Endodermal cell (in vitro differentiated cells): ENCODE measurements around the gene SMC6. TPM values are rescaled to one million over a fixed set of nuclear protein-coding genes. Genes with fewer than 3 reads are reported as not detected.

ENCODE experiments used
- DNase-seq: peaks from one replicate; pipeline ENCODE4 v3.0.0-alpha.2; 2017
- H3K27ac ChIP-seq: 2 replicates; pipeline ENCODE4 v1.5.1; 2013; ENCODE audit warnings: mild to moderate bottlenecking, low read depth, low read length, moderate library complexity
- H3K27me3 ChIP-seq: 2 replicates; pipeline ENCODE4 v1.6.1; 2013; ENCODE audit warnings: mild to moderate bottlenecking, low read length, moderate library complexity; ENCODE audit not compliant: insufficient read depth, control insufficient read depth, poor library complexity, severe bottlenecking
- H3K36me3 ChIP-seq: 2 replicates; pipeline ENCODE4 v1.7.0; 2013; ENCODE audit warnings: mild to moderate bottlenecking, low read length, moderate library complexity; ENCODE audit not compliant: control insufficient read depth, insufficient read depth
- H3K4me1 ChIP-seq: one replicate; pipeline ENCODE4 v1.7.0; 2013; ENCODE audit warnings: low read length; ENCODE audit not compliant: control insufficient read depth, insufficient read depth
- H3K4me3 ChIP-seq: 2 replicates; pipeline ENCODE4 v1.5.1; 2013; ENCODE audit warnings: mild to moderate bottlenecking, low read length, moderate library complexity
- H3K9ac ChIP-seq: 2 replicates; pipeline ENCODE4 v1.6.1; 2013; ENCODE audit warnings: mild to moderate bottlenecking, low read length, moderate library complexity; ENCODE audit not compliant: poor library complexity, severe bottlenecking; ENCODE audit errors: extremely low read depth
- H3K9me3 ChIP-seq: 2 replicates; pipeline ENCODE4 v1.6.1; 2013; ENCODE audit warnings: mild to moderate bottlenecking, low read length, moderate library complexity; ENCODE audit not compliant: control insufficient read depth
- H3K27ac Mint-ChIP-seq: 2 replicates; pipeline ENCODE4 v1.8.0; 2020; ENCODE audit warnings: mixed read lengths
- H3K27me3 Mint-ChIP-seq: 2 replicates; pipeline ENCODE4 v1.8.0; 2021; ENCODE audit warnings: mild to moderate bottlenecking, mixed read lengths; ENCODE audit not compliant: insufficient read depth
- H3K36me3 Mint-ChIP-seq: 2 replicates; pipeline ENCODE4 v1.8.0; 2020; ENCODE audit warnings: low read depth, mixed read lengths
- H3K4me1 Mint-ChIP-seq: 2 replicates; pipeline ENCODE4 v1.8.0; 2020; ENCODE audit warnings: mixed read lengths
- H3K4me3 Mint-ChIP-seq: 2 replicates; pipeline ENCODE4 v1.8.0; 2020; ENCODE audit warnings: mild to moderate bottlenecking, moderate library complexity, mixed read lengths
- H3K9me3 Mint-ChIP-seq: 2 replicates; pipeline ENCODE4 v1.8.0; 2020; ENCODE audit warnings: mild to moderate bottlenecking, mixed read lengths
- CTCF ChIP-seq: fragments of 200-600 bp; sonication (generic); conservative IDR thresholded peaks from 2 replicates; pipeline ENCODE4 v1.5.0; 2021; ENCODE audit warnings: antibody characterized with exemption, mild to moderate bottlenecking
- WGBS, 2 experiments: methylation state at CpG; one replicate each; pipeline versions ENCODE4 v1.1.5 to v1.1.7; 2013; ENCODE audit warnings: missing lambda C conversion rate in 2 of 2, mixed read lengths in 1 of 2; ENCODE audit not compliant: insufficient coverage in 1 of 2, insufficient read length in 1 of 2; 5-methylcytosine and 5-hydroxymethylcytosine counted together
- total RNA-seq, 2 donors: library from RNA; stranded (reverse); fragmentation: NEBNext Ultra II Directional in 1 of 2; extraction: Animal tissue kit (Norgen Biotek cat#: 25700) in 1 of 2; gene quantifications; 2 replicates in 1 of 2; 3 replicates in 1 of 2; pipeline ENCODE4 v1.2.1, GENCODE V29; 2021

Gene SMC6
- total RNA-seq, 2 donors from 2014 or later = 38.3 to 48.3 TPM

GRCh38 chr2:17791817-17792130, 38.2 kb upstream of the SMC6 start:
- no peak overlapping the region for H3K9ac ChIP-seq
- 96% methylated on average over 2 of the region's 2 CpGs; no CpG with 5 or more reads in 1 of the 2 experiments for WGBS, 2 experiments
- H3K9me3 Mint-ChIP-seq = no peaks in the 10 kb centered on the region
- no peak for TF ChIP-seq CTCF
- H3K36me3 ChIP-seq = no peaks in the 10 kb centered on the region
- no peak overlapping the region for H3K4me3 ChIP-seq
- peaks cover 65% of the 10 kb centered on the region for H3K27me3 Mint-ChIP-seq
- H3K4me1 ChIP-seq = no peaks in the 10 kb centered on the region
- no peaks in the 10 kb centered on the region for H3K9me3 ChIP-seq
- H3K27me3 ChIP-seq = peaks cover 41% of the 10 kb centered on the region
- H3K4me3 Mint-ChIP-seq = no peak overlapping the region
- no peak overlapping the region for H3K27ac Mint-ChIP-seq
- DNase-seq = no peak
- H3K36me3 Mint-ChIP-seq = no peaks in the 10 kb centered on the region
- H3K4me1 Mint-ChIP-seq = peaks cover 53% of the 10 kb centered on the region
- H3K27ac ChIP-seq = no peak overlapping the region

- 88 to 100% methylated on average over 3 to 5 of the region's 5 CpGs for WGBS, 2 experiments
- Mint-ChIP-seq H3K27me3 (peaks cover 61% of the 10 kb centered on the region), H3K27ac (no peak overlapping the region), H3K4me3 (no peak overlapping the region), H3K4me1 (peaks cover 53% of the 10 kb centered on the region), H3K9me3 (no peaks in the 10 kb centered on the region), H3K36me3 (no peaks in the 10 kb centered on the region)
- Histone ChIP-seq H3K27ac (no peak overlapping the region), H3K4me1 (no peaks in the 10 kb centered on the region), H3K4me3 (no peak overlapping the region), H3K36me3 (no peaks in the 10 kb centered on the region), H3K27me3 (peaks cover 41% of the 10 kb centered on the region), H3K9ac (no peak overlapping the region), H3K9me3 (no peaks in the 10 kb centered on the region)
- no peak for DNase-seq
- no peak for TF ChIP-seq CTCF
These were observed 37.7 kb upstream of the SMC6 start for GRCh38 chr2:17791121-17791816.

DNA sequence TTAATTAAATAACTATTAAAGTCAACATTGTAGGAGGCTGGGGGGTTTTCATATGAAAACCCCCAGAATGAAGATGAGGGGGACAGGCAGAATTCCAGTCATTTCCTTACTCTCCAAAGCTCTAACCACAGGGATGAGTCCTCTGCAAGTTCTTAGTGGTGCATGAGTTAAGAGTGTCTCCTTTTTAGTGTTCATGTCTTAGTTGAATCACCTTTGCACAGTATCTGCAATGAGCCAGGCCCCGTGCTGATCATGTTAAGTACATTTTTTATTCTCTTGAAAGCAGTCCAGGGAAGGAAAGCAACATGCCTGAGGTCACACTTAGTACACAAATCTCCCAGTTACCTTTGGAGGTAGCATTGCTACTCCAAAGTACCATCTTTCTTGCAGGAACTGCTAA, 36.9 kb upstream of the SMC6 start:
- no peak overlapping the region for H3K27ac ChIP-seq
- Mint-ChIP-seq H3K36me3 (no peaks in the 10 kb centered on the region), H3K4me3 (no peak overlapping the region), H3K4me1 (peaks cover 53% of the 10 kb centered on the region), H3K27ac (no peak overlapping the region), H3K9me3 (no peaks in the 10 kb centered on the region), H3K27me3 (peaks cover 55% of the 10 kb centered on the region)
- DNase-seq = no peak
- no peak overlapping the region for H3K9ac ChIP-seq
- H3K36me3 ChIP-seq = no peaks in the 10 kb centered on the region
- WGBS, 2 experiments = 92 to 100% methylated on average over 1 of the region's 1 CpG
- H3K4me3 ChIP-seq = no peak overlapping the region
- H3K27me3 ChIP-seq = peaks cover 41% of the 10 kb centered on the region
- H3K4me1 ChIP-seq = no peaks in the 10 kb centered on the region
- H3K9me3 ChIP-seq = no peaks in the 10 kb centered on the region
- TF ChIP-seq CTCF = no peak
